Pancreas (tissue), 10 donors: ENCODE results near the gene LEKR1. TPM values are rescaled to one million over a fixed set of nuclear protein-coding genes. Genes with fewer than 3 reads are reported as not detected.
"Not testable (repeated sequence)": the region's sequence is repeated elsewhere in the genome, so short reads cannot be mapped to it uniquely, and the experiment has no call there.

Source experiments
- ATAC-seq, 4 donors: fragments of 200-7000 bp; cut with Tn5 transposase; one replicate each; pipeline versions ENCODE4 v1.8.0 to v1.9.1; 2020; ENCODE audit warnings: mild to moderate bottlenecking in 4 of 4, moderate library complexity in 4 of 4
- DNase-seq, 6 donors: peaks; one replicate each; pipeline ENCODE4 v3.0.0-alpha.2; 2020
- FAIRE-seq: peaks from 2 replicates; lab custom pipeline; 2012; peaks lifted over from hg19 to GRCh38; lab: Jason Lieb, UNC
- H3K27ac ChIP-seq, 4 donors: fragments of 200-600 bp; sonication (generic); 1 replicate in 3 of 4; 2 replicates in 1 of 4; pipeline versions ENCODE4 v1.5.0 to v1.8.0; 2020
- H3K27me3 ChIP-seq, 4 donors: fragments of 200-600 bp; one replicate each; pipeline ENCODE4 v1.8.0; 2021
- H3K36me3 ChIP-seq, 3 donors: fragments of 200-600 bp; sonication (generic) in 1 of 3; one replicate each; pipeline versions ENCODE4 v1.5.0 to v1.8.0; 2020 to 2021
- H3K4me1 ChIP-seq, 3 donors: fragments of 200-600 bp; one replicate each; pipeline ENCODE4 v1.8.0; 2021
- H3K4me3 ChIP-seq, 4 donors: fragments of 200-600 bp; sonication (generic) in 2 of 4; one replicate each; pipeline versions ENCODE4 v1.5.0 to v1.8.0; 2020 to 2021
- H3K9me3 ChIP-seq, 4 donors: fragments of 200-600 bp; one replicate each; pipeline ENCODE4 v1.8.0; 2021
- CTCF ChIP-seq, 4 donors: fragments of 200-600 bp; sonication (generic) in 3 of 4; IDR thresholded peaks; one replicate each; pipeline versions ENCODE4 v1.5.0 to v1.8.0; 2021; ENCODE audit warnings: antibody characterized with exemption in 4 of 4
- WGBS, 2 donors: extraction: QIAGEN DNeasy Blood & Tissue Kit; methylation state at CpG; one replicate each; pipeline ENCODE4 v1.1.7; 2013; 5-methylcytosine and 5-hydroxymethylcytosine counted together
- intact Hi-C, 3 donors: fragments of 100-400 bp; cut with DNase I; formaldehyde crosslinking; loops; one replicate each; pipeline versions ENCODE4 v1.11.1 to v1.14.2; 2022
- polyA plus RNA-seq, 2 donors: library from polyadenylated mRNA; stranded (reverse); fragments of 200-250 nt; gene quantifications; one replicate each; pipeline ENCODE4 v1.2.3, GENCODE V29; 2013
- total RNA-seq, 6 donors: library from RNA; stranded (reverse); fragmentation: NEBNext Ultra II Directional in 4 of 6; extraction: Animal tissue kit (Norgen Biotek cat#: 25700) in 4 of 6; gene quantifications; one replicate each; pipeline versions ENCODE4 v1.2.1 to v1.2.4, GENCODE V29; 2021 to 2023
- donor health status: healthy with polysubstance abuse.
- donor health status: DM: no; HTN: no; CAD: no; lungs with moderate emphysema.
- donor health status: DM: no; HTN: no; CAD: no.
- donor health status: control.
- donor health status: control.
- donor health status: Bipolar disorder and iron deficiency.
- donor health status: DM: yes; HTN: yes; CAD: no.
- donor health status: DM: no; HTN: no; CAD: no.
- donor health status: DM: no; HTN: no; CAD: no.
- donor health status: DM: yes; HTN: yes; CAD: no.

LEKR1 gene
- total and polyA plus RNA-seq, 8 donors: 0.88 to 2.8 (median 2.0) TPM

- Histone ChIP-seq H3K27ac (no peak overlapping the region), H3K4me1 (no peaks in the 10 kb centered on the region), H3K4me3 (no peak overlapping the region), H3K9me3 (no peaks in the 10 kb centered on the region), H3K27me3 (no peaks in the 10 kb centered on the region), H3K36me3 (no peaks in the 10 kb centered on the region)
- intact Hi-C loops: no loop called here
- no peak for DNase-seq
- FAIRE-seq: no peak
- no peak for ATAC-seq
- no peak for TF ChIP-seq CTCF (IDR thresholded peaks at IDR 0.05)
- 99 to 100% methylated on average over 1 of the region's 1 CpG for WGBS, 2 donors
These were observed 59.6 kb downstream of the LEKR1 start for GRCh38 chr3:156885761-156886160.

- Histone ChIP-seq H3K4me3 (no peak overlapping the region), H3K27me3 (no peaks in the 10 kb centered on the region), H3K36me3 (no peaks in the 10 kb centered on the region), H3K4me1 (no peaks in the 10 kb centered on the region), H3K27ac (no peak overlapping the region), H3K9me3 (no peaks in the 10 kb centered on the region)
- FAIRE-seq (no peak), DNase-seq (no peak), ATAC-seq (no peak)
- 44 to 65% methylated on average over 2 of the region's 2 CpGs for WGBS, 2 donors
- TF ChIP-seq CTCF (IDR thresholded peaks at IDR 0.05): no peak
- intact Hi-C loops: no loop called here
These were observed 62.0 kb downstream of the LEKR1 start for GRCh38 chr3:156888176-156888575.

- intact Hi-C loops: no loop called here
- DNase-seq (no peak), FAIRE-seq (no peak), ATAC-seq (no peak)
- WGBS, 2 donors: 39 to 45% methylated on average over 1 of the region's 1 CpG
- H3K4me3 ChIP-seq: no peak overlapping the region
- no peak for TF ChIP-seq CTCF (IDR thresholded peaks at IDR 0.05)
- no peak overlapping the region for H3K27ac ChIP-seq
- H3K4me1 ChIP-seq: no peaks in the 10 kb centered on the region
- H3K27me3 ChIP-seq: no peaks in the 10 kb centered on the region
- no peaks in the 10 kb centered on the region for H3K9me3 ChIP-seq
- H3K36me3 ChIP-seq: no peaks in the 10 kb centered on the region
These were observed 62.4 kb downstream of the LEKR1 start for GRCh38 chr3:156888576-156888975.

GRCh38 chr3:156892701-156893100 lies 66.5 kb downstream of the LEKR1 start:
- 83 to 88% methylated on average over 1 of the region's 1 CpG for WGBS, 2 donors
- no peaks in the 10 kb centered on the region for H3K4me1 ChIP-seq
- H3K27ac ChIP-seq: no peak overlapping the region
- intact Hi-C loops: no loop called here
- no peak for TF ChIP-seq CTCF (IDR thresholded peaks at IDR 0.05)
- no peak for FAIRE-seq
- ATAC-seq: no peak
- no peaks in the 10 kb centered on the region for H3K9me3 ChIP-seq
- no peak overlapping the region for H3K4me3 ChIP-seq
- H3K36me3 ChIP-seq: no peaks in the 10 kb centered on the region
- no peak for DNase-seq
- H3K27me3 ChIP-seq: no peaks in the 10 kb centered on the region

- ATAC-seq, H3K36me3 ChIP-seq, FAIRE-seq, H3K4me3 ChIP-seq, H3K4me1 ChIP-seq, DNase-seq, H3K9me3 ChIP-seq, H3K27me3 ChIP-seq, H3K27ac ChIP-seq, intact Hi-C loops: not testable (repeated sequence)
- 83 to 85% methylated on average over 1 of the region's 1 CpG for WGBS, 2 donors
These were observed 69.2 kb downstream of the LEKR1 start for GRCh38 chr3:156895374-156895773.

GRCh38 chr3:156897851-156898250 lies 71.7 kb downstream of the LEKR1 start:
- H3K9me3 ChIP-seq, intact Hi-C loops, FAIRE-seq, H3K4me3 ChIP-seq, H3K27ac ChIP-seq, ATAC-seq, DNase-seq, H3K36me3 ChIP-seq, H3K27me3 ChIP-seq, H3K4me1 ChIP-seq: not testable (repeated sequence)
- 96 to 100% methylated on average over 1 of the region's 1 CpG for WGBS, 2 donors
